NB4 (cell line): ENCODE measurements around the gene CCBE1.

Source experiments
- CTCF ChIP-seq: IDR thresholded peaks from one replicate; pipeline ENCODE4 v1.5.1; 2012; ENCODE audit warnings: low read depth, low read length
- MYC ChIP-seq: IDR thresholded peaks from 2 replicates; pipeline ENCODE4 v1.6.1; 2011; ENCODE audit warnings: low read depth, low read length

- TF ChIP-seq MYC (no peak), CTCF (no peak)
Observed at GRCh38 chr18:59382383-59382782, 314.8 kb downstream of the CCBE1 start.
